SK-N-SH treated with all-trans-retinoic acid at 6 μM for 48 hours (cell line): ENCODE results near the gene MAML2.

ENCODE experiments used
- ATAC-seq: fragments of 200-7000 bp; cut with Tn5 transposase; 3 replicates; pipeline ENCODE4 v1.9.1; 2020; ENCODE audit warnings: mild to moderate bottlenecking, moderate library complexity
- ARNTL ChIP-seq: fragments of 450-650 bp; formaldehyde crosslinking; IDR thresholded peaks from 2 replicates; pipeline ENCODE4 v1.5.0; 2020; ENCODE audit warnings: low read depth, mild to moderate bottlenecking, moderate library complexity, borderline replicate concordance
- BACH2 ChIP-seq: fragments of 250-450 bp; sonication (Bioruptor Pico); IDR thresholded peaks from 2 replicates; pipeline ENCODE4 v1.9.0; 2021; ENCODE audit warnings: mild to moderate bottlenecking, borderline replicate concordance
- CREB5 ChIP-seq: fragments of 250-450 bp; sonication (Bioruptor Pico); IDR thresholded peaks from 2 replicates; pipeline ENCODE4 v1.5.1; 2020; ENCODE audit warnings: low read depth, mild to moderate bottlenecking, moderate library complexity
- CSDC2 ChIP-seq: fragments of 250-450 bp; sonication (Bioruptor Pico); IDR thresholded peaks from 2 replicates; pipeline ENCODE4 v1.5.0; 2020; ENCODE audit warnings: mild to moderate bottlenecking, moderate library complexity
- CSRNP3 ChIP-seq: fragments of 250-450 bp; sonication (Bioruptor Pico); IDR thresholded peaks from 2 replicates; pipeline ENCODE4 v1.5.1; 2021; ENCODE audit warnings: mild to moderate bottlenecking, moderate library complexity
- GLIS3 ChIP-seq: fragments of 250-450 bp; sonication (Bioruptor Pico); IDR thresholded peaks from 2 replicates; pipeline ENCODE4 v1.5.0; 2020; ENCODE audit warnings: mild to moderate bottlenecking, moderate library complexity
- ISL1 ChIP-seq: fragments of 250-450 bp; sonication (Bioruptor Pico); IDR thresholded peaks from 2 replicates; pipeline ENCODE4 v2.1.2; 2022; ENCODE audit warnings: mild to moderate bottlenecking, moderate library complexity
- OSR1 ChIP-seq: fragments of 250-450 bp; sonication (Bioruptor Pico); IDR thresholded peaks from 2 replicates; pipeline ENCODE4 v1.8.0; 2022; ENCODE audit warnings: moderate library complexity, mild to moderate bottlenecking, inconsistent platforms
- PATZ1 ChIP-seq: fragments of 250-450 bp; sonication (Bioruptor Pico); IDR thresholded peaks from 2 replicates; pipeline ENCODE4 v1.8.0; 2020; ENCODE audit warnings: mild to moderate bottlenecking, moderate library complexity, borderline replicate concordance
- POU6F1 ChIP-seq: fragments of 250-450 bp; sonication (Bioruptor Pico); IDR thresholded peaks from 2 replicates; pipeline ENCODE4 v1.8.0; 2021; ENCODE audit warnings: low read depth, mild to moderate bottlenecking, moderate library complexity, borderline replicate concordance
- PPARA ChIP-seq: fragments of 250-450 bp; sonication (Bioruptor Pico); IDR thresholded peaks from 2 replicates; pipeline ENCODE4 v1.5.0; 2020; ENCODE audit warnings: mild to moderate bottlenecking, borderline replicate concordance
- RARB ChIP-seq: fragments of 250-450 bp; sonication (Bioruptor Pico); IDR thresholded peaks from 2 replicates; pipeline ENCODE4 v1.8.0; 2021; ENCODE audit warnings: mild to moderate bottlenecking, moderate library complexity
- SNAI2 ChIP-seq: fragments of 250-450 bp; sonication (Bioruptor Pico); IDR thresholded peaks from 2 replicates; pipeline ENCODE4 v1.5.0; 2020; ENCODE audit warnings: mild to moderate bottlenecking, moderate library complexity
- TCF4 ChIP-seq: fragments of 250-450 bp; sonication (Bioruptor Pico); IDR thresholded peaks from 2 replicates; pipeline ENCODE4 v1.8.0; 2021; ENCODE audit warnings: mild to moderate bottlenecking, moderate library complexity, borderline replicate concordance
- TOX ChIP-seq: fragments of 250-450 bp; sonication (Bioruptor Pico); IDR thresholded peaks from 2 replicates; pipeline ENCODE4 v1.8.0; 2021; ENCODE audit warnings: mild to moderate bottlenecking, moderate library complexity, borderline replicate concordance
- TSHZ2 ChIP-seq: fragments of 250-450 bp; sonication (Bioruptor Pico); IDR thresholded peaks from 2 replicates; pipeline ENCODE4 v1.5.0; 2020; ENCODE audit warnings: mild to moderate bottlenecking, moderate library complexity
- ZC3H10 ChIP-seq: fragments of 250-450 bp; sonication (Bioruptor Pico); IDR thresholded peaks from 2 replicates; pipeline ENCODE4 v1.5.1; 2021; ENCODE audit warnings: mild to moderate bottlenecking, moderate library complexity
- ZFP3 ChIP-seq: fragments of 250-450 bp; sonication (Bioruptor Pico); IDR thresholded peaks from 2 replicates; pipeline ENCODE4 v1.5.0; 2020; ENCODE audit warnings: mild to moderate bottlenecking, moderate library complexity
- ZFP30 ChIP-seq: fragments of 450-650 bp; formaldehyde crosslinking; IDR thresholded peaks from 2 replicates; pipeline ENCODE4 v1.5.0; 2022; ENCODE audit warnings: mild to moderate bottlenecking, moderate library complexity
- ZNF565 ChIP-seq: fragments of 450-650 bp; formaldehyde crosslinking; conservative IDR thresholded peaks from 2 replicates; pipeline ENCODE4 v1.5.0; 2020; ENCODE audit warnings: low read depth, mild to moderate bottlenecking, moderate library complexity
- ZNF70 ChIP-seq: fragments of 450-650 bp; formaldehyde crosslinking; IDR thresholded peaks from 2 replicates; pipeline ENCODE4 v1.5.0; 2020; ENCODE audit warnings: mild to moderate bottlenecking, moderate library complexity
- ZNF8 ChIP-seq: fragments of 450-650 bp; formaldehyde crosslinking; IDR thresholded peaks from 2 replicates; pipeline ENCODE4 v1.5.0; 2020; ENCODE audit warnings: mild to moderate bottlenecking, moderate library complexity

The MAML2 gene

GRCh38 chr11:96215110-96215782 lies 127.7 kb downstream of the MAML2 start:
- no peak for TF ChIP-seq ZFP30
- no peak for TF ChIP-seq ZNF565 (CRISPR knock-in tag)
- no peak for TF ChIP-seq ZNF8 (CRISPR knock-in tag)
- TF ChIP-seq ZC3H10 (CRISPR knock-in tag): no peak
- no peak for TF ChIP-seq CREB5 (CRISPR knock-in tag)
- TF ChIP-seq PATZ1 (CRISPR knock-in tag): no peak
- TF ChIP-seq RARB: no peak
- no peak for TF ChIP-seq POU6F1
- TF ChIP-seq CSRNP3 (CRISPR knock-in tag): no peak
- no peak for TF ChIP-seq TOX (CRISPR knock-in tag)
- TF ChIP-seq BACH2 (CRISPR knock-in tag): no peak
- no peak for TF ChIP-seq OSR1
- no peak for TF ChIP-seq ISL1 (CRISPR knock-in tag)
- peak; percentile 29 for ATAC-seq

GRCh38 chr11:96214777-96215109 lies 128.3 kb downstream of the MAML2 start:
- no peak for ATAC-seq
- TF ChIP-seq TSHZ2 (no peak), PPARA (no peak), ZC3H10 (CRISPR knock-in tag) (no peak), CSRNP3 (CRISPR knock-in tag) (no peak), ISL1 (CRISPR knock-in tag) (no peak), CREB5 (CRISPR knock-in tag) (no peak), ZFP30 (no peak), ZFP3 (CRISPR knock-in tag) (no peak)

GRCh38 chr11:96213500-96213899 lies 129.5 kb downstream of the MAML2 start:
- ATAC-seq: peak; percentile 66
- peak; percentile 49; the same call in 1 of the 2 replicates for TF ChIP-seq PATZ1 (CRISPR knock-in tag)
- 0 out of 2 replicates have a peak, but pooled peaks have one; percentile 26 for TF ChIP-seq CREB5 (CRISPR knock-in tag)
- TF ChIP-seq SNAI2 (CRISPR knock-in tag): no peak
- TF ChIP-seq ISL1 (CRISPR knock-in tag): peak; percentile 79
- no peak for TF ChIP-seq ARNTL (CRISPR knock-in tag)
- no peak for TF ChIP-seq GLIS3
- TF ChIP-seq ZNF8 (CRISPR knock-in tag): no peak
- TF ChIP-seq PPARA: no peak
- TF ChIP-seq ZFP30: no peak
- TF ChIP-seq ZNF70 (CRISPR knock-in tag): no peak
- TF ChIP-seq TCF4 (CRISPR knock-in tag): no peak
- TF ChIP-seq CSDC2 (CRISPR knock-in tag): no peak
- no peak for TF ChIP-seq OSR1
- 0 out of 2 replicates have a peak, but pooled peaks have one; percentile 78 for TF ChIP-seq ZC3H10 (CRISPR knock-in tag)
